ENCODE data around the gene NKPD1.

Gene NKPD1

DNA sequence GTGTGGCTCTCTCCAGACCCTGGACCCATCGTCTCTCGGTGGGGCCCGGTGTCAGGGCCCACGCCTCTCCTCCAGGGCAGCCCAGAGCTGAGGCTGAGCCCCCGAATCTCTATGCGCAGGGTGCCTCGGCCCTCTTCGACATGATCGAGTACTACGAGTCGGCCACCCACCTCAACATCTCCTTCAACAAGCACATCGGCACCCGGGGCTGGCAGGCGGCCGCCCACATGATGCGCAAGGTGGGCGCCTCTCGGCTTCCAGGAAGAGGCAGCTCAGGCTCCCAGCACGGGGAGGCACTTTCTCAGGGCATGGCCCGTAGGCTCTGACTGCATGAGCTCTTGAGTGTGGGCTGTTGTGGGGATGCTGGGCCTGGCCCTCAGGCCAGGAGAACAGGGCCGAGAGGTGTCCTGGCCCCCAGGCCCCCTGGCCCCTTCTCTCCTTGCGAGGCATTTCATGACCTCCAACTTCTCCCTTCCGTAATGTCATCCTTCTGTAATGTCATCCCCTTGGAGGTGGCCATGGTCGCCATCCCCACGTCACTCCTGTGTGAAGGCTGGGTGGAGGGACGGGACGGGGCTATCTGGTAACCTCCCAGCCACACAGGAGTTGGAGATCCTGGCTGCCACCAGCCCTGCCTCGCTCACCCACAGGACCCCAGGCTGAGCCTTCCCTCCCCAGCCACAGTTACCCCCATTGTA is 19.4 kb downstream of the NKPD1 start:
- DNase-seq (ENCODE audit: low spot score) (no peak), FAIRE-seq (no peak)

DNA sequence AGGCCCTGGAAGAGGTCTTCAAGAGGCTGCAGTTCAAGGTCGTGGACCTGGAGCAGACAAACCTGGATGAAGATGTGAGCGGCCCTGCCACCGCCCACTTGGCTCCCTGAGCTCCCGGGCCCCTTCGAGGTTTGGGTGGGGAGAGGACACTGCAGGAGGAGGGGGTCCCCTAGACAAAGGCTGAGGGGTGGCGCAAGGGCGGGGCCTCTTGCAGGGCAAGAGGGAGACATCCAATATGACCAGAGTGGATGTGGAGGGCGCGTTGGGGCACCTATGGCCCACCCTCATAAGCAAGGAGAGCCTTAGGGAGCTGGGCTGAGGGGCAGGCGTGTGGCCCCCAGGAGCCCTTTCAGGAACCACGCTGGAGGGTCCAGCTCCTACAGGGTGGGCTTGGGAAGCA is 20.2 kb downstream of the NKPD1 start:
- FAIRE-seq: no peak
- DNase-seq (ENCODE audit: low spot score): no peak

DNA sequence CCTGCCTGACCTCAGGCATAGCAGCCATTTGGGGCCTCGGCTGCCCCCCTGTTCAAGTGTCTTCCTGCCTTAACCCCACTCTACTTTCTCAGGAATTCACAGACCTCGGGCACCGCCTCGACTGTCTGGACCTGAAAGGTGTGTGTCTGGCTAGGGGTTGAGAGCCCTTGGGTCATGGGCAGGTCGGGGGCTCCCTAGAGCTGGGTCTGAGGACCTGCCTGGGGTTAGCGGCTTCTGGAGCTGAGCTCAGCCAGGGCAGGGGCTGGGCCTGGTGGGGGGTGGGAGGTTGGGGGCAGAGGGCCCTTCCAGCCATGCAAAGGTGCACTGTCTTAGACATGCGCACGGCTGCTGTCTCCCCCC is 20.7 kb downstream of the NKPD1 start:
- FAIRE-seq (no peak), DNase-seq (ENCODE audit: low spot score) (no peak)

DNA sequence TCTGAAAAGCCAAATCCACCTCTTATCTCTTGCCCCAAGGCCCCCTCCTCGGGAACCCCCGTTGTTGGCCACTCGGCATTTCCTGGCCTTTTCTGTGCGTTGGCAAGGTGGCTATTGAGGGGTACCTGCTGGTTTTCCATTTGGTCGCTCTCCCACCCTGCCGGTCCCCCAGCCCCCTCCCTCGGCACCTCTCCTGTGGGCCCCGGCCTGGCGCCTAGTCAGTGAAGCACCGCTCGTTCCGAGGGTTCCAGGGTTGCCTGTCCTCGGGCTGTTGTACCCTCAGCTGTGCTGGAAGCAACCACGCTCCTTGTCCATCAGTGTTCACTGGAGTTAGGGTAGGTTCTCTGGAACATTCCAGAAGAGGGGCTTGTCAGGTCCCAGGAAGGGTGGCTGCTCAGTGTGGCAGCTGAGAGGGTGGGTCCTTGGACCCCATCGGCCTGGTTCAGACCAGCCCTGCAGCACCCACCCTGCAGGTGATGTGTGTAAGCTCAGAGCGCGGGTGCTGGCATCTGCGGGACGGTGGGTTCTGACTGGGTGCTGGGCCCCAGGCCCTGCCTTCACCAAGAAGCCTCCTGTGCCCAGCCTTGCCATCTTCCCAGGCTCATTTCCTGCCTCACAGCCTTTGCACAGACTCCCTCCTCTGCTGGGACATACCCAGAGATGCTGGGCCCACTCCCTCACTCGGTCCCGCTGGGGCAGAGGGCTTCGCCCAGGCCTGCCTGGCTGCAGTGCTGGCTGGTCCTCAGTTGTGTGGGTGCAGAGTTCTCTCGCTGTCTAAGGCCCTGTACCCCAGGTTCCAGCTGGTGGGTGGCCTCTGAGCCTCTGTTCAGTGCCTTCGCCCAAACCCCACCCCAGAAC is 21.3 kb downstream of the NKPD1 start:
- FAIRE-seq (no peak), DNase-seq (ENCODE audit: low spot score) (no peak)

DNA sequence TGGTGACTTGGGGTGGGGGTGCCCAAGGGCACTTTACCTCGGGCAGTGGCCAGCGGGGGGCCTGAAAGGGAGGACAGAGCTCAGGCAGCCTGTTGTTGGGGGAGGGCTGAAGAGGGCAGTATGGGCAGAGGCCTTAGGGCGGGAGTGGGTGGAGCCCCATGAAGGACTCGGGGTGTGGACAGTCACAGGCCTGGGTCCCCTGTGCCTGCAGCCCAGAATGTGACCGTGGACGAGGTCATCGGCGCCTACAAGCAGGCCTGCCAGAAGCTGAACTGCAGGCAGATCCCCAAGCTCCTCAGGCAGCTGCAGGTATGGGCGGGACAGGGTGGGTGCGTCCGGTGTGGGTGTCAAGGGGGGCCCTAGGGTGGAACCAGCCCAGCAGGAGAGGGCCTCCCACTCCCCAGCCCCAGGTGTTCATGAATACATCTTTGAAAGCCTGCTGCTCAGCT is 22.5 kb downstream of the NKPD1 start:
- DNase-seq (ENCODE audit: low spot score) (no peak), FAIRE-seq (no peak)

DNA sequence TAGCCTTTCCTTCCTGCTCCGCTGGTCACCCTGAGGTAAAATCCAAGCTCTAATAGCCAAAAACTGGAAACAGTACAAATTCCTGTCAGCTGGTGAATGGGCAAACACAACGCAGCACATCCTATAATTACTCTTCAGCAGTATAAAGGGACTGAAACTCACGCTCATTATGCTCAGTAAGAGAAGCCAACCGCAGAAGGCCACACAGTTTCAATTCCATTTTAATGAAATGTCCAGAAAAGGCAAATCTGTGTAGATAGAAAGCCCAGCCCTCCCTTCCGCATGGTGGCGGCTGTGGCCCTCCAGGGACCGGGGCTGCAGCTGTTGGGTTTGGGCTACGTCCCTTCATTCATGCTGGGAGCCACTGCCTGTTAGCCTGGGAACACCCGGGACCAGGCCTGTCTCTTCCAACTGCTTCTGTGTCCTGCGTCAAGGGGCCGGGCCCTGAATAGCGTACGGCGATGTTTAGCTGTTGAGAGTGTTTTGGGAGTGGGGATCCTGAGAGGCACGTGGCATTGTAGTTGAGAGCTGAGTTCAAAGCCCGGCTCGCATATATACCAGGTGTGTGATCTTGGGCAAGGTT is 23.5 kb downstream of the NKPD1 start:
- FAIRE-seq (no peak), DNase-seq (ENCODE audit: low spot score) (no peak)

DNA sequence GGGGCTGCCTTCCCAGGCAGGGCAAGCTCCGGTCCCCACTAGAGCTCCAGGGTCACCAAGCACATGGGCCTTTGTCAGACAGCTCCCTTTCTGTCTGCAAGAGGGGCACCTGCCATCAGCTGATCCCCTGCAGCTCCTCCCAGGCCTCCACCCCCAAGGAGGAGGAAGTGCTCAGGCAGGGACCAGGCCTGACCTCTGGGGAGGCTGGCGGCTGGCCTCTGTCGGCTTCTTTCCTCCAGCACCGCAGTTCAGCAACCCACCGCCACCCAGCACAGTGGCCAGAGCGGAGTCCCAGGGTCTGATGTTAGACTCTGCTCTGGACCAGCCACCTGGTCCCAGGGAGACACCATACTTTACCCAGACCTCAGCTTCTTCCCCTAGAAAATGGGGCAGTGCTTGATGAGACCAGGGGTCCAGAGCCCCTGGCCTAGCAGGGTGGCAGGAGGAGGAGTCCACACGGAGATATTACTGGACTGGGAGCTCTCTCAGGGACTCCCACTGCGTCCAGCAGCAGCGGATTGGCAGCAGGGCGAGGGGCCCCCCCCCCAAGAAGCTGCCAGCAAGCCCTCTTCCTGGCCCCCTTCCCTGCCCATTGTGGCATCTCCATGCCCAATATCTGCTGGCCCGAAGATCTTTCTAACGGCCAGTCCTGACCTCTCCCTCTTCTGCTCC is 24.1 kb downstream of the NKPD1 start:
- no peak for FAIRE-seq

DNA sequence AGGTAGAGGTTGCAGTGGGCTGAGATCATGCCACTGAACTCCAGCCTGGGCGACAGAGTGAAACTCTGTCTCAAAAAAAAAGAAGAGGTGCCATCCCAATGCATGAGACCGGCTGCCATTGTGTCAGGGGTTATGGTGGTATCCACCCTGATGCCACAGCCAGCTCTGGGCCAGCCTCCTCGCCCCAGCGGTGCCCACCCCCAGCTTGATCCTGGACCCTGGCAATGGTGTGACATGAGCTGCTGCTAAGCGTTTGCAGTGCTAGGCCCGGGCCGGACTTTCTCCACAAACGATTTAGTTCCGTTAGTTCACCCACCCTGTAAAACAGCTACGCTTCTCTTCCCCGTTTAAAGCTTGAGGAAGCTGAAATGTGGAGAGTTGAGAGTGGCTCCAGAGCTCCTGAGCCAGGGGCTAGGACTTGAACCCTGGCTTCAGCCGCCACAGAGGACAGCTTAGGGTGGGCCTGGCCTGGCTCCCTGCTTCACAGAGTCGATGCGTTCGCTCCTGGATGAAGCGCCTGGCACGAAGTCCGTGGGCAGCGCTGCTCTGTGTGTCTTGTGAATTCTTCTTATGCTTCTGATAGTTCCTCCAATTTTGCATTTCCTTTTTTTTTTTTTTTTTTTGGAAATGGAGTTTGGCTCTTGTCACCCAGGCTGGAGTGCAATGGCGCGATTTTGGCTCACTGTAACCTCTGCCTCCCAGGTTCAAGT is 25.5 kb downstream of the NKPD1 start:
- FAIRE-seq (no peak), DNase-seq (ENCODE audit: low spot score) (no peak)

More for the DNA sequence above, 24.1 kb downstream of the NKPD1 start:
- DNase-seq (ENCODE audit: low spot score): no peak

DNA sequence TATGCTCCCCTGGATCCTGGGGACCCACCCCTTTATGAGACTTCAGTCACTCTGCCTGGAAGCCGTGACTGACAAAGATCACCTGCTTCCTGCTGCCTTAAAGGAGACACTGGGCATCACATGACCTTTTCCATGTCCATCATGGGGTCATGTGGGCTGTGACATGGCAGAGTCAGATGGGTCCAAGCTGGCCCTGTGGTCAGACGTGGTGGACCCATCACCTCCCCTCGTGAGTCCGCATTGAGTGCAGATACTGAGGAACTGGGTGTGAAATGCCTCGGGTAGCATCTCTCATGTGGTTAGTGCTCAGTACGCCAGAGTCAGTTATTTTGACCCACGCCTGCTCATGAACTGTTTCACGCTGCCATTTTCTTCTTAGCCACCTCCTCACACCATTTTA is 27.1 kb downstream of the NKPD1 start:
- FAIRE-seq (no peak), DNase-seq (ENCODE audit: low spot score) (no peak)

DNA sequence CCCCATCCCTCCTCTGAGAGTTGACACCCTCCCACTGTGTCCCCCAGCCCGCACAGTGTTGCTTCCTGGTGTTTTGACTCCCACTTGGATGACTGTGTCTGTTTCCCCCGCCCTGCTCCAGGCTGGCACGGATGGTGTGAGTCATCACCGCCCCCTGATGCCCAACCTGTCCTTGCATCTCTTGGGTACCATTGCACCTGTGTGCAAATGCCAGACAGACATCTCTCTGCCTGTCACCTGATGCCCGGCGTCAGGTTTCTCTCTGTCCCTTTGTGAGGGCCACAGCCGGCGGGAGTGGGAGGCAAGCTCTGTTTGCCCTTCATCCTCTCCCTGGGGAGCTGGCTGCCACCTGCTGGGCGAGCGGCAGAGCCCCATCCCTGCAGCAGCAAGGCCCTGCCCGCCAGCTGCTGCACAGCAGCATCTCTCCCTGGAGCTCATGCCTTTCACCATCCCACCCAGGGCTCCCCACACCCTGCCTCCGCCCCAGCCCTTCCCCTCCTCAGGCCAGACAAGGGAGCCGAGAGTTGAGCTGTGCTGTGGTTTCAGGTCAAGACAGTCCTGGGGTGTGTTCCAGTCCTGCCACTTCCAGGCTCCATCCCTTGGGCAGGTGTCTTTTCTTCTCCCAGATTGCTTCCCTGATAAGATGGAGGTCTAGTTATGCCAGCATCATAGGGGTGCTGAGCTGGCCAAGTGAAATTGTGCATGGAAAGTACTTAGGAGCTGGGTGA is 29.7 kb downstream of the NKPD1 start:
- FAIRE-seq: no peak
- DNase-seq (ENCODE audit: low spot score): no peak

DNA sequence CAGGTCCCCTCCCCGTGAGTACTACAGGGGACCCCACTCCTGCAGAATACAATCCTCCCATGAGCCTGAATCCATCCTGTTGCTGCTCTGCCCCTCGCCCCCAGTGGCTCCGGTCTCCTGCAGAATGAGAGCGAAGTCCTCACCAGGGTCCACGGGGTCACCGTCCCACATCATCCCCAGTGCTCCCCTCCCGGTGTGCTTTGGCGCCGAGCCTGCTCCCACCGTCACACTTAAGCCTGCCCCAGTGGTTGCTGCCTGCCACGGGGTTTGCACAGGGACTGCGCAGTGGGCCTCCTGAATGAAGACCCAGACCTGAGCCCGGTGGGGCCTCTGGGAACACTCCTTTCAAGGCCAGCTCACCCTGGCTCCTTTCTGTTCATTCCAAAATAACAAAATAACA is 30.5 kb downstream of the NKPD1 start:
- no peak for FAIRE-seq
- no peak for DNase-seq (ENCODE audit: low spot score)

DNA sequence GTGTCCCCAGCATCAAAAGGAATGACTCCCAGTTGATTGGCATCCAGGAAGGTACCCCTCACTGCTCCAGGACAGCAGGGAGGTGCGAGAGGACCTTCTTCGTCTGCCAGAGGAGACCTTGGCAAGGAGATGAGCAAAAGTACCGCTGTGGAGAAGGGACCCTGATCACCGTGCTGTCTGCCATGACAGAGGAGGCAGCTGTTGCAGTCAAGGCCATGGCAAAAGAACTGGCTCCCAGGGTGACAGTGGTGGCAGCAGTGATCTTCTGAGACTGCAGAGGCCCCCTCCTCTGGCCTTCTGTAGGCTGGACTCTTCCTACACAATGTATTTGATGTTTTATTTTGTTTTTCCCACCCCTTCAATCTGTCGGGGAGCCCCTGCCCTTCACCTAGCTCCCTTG is 32.0 kb downstream of the NKPD1 start:
- no peak for FAIRE-seq

DNA sequence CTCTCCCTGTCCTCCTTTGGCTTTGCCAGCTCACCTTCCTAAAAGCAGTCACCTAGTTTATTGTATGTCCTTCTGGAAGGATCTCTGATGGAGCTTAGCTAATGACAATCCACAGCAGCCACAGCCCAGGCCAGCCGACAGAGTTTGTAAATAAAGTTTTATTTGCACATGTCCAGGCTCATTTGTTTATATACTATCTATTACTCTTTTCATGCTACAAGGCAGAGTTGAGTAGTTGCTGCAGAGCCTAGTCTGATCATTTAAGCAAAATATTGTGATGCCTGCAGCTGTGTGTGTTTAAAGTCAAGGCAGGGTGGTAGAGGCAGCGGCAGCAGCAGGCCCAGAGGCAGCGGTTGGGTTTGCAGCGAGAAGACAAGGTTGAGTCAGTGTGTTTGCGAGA is 32.6 kb downstream of the NKPD1 start:
- no peak for FAIRE-seq
- DNase-seq (ENCODE audit: low spot score): no peak

More for the DNA sequence above, 32.0 kb downstream of the NKPD1 start:
- DNase-seq (ENCODE audit: low spot score): no peak

DNA sequence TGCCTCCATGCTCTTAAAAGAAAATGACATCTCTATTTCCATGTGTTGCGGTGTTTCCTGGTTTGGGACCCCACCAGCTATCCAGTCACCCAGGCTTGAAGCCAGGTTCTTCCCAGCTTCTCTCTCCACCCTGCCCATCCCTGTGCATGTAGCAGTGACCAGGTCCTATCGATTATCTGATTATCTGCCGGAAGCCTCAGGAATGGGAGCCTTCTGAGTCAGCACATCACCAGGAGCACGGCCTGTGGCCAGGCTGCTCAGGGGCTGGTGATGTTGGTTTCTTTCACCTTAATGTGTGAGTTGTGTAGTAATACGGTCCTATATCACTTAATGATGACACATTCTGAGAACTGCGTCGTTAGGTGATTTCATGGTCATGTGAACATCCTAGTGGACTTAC is 34.1 kb downstream of the NKPD1 start:
- DNase-seq (ENCODE audit: low spot score) (no peak), FAIRE-seq (no peak)

DNA sequence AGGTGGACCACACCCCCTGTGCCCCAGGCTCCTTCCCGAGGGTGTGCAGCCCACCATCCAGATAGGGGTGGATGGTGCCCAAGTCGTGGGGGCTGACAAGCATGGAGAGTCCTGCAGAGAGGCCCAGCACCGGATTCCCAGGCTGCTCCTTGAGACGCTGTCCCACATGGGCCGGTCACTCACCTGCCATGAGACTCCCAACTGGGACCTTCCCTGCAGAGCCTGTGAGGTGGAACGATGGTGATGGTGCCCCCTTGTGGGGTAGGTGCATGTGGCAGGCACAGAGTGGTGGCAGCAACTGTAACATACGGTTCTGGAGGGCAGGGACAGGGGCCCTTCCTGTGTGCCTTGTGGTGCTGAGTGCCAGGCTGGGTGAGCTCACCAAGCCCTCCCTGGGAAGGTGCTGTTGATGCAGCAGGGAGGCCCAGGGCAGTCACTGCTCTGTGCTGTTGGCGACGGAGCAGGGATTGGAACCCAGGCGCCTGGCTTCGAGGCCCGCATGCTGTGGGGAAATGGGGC is 34.7 kb downstream of the NKPD1 start:
- no peak for FAIRE-seq
- peak; percentile 53 for DNase-seq (ENCODE audit: low spot score)

DNA sequence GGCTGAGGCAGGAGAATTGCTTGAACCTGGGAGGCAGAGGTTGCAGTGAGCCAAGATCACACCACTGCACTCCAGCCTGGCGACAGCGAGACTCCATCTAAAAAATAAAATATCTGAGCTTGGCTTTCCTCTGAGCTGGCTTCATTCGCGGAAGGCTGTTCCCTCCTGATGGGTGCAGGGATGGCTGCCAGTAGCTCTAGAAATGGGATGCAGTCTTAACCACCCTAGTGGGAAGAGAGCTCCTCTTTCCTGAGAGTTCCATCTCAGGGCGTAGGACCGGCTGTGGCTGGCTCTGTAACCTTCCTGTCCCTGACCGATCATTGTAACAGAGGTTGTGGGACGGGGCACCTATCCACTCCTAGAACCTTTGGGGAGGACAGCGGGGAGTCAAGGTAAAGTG is 35.4 kb downstream of the NKPD1 start:
- no peak for FAIRE-seq
- no peak for DNase-seq (ENCODE audit: low spot score)

DNA sequence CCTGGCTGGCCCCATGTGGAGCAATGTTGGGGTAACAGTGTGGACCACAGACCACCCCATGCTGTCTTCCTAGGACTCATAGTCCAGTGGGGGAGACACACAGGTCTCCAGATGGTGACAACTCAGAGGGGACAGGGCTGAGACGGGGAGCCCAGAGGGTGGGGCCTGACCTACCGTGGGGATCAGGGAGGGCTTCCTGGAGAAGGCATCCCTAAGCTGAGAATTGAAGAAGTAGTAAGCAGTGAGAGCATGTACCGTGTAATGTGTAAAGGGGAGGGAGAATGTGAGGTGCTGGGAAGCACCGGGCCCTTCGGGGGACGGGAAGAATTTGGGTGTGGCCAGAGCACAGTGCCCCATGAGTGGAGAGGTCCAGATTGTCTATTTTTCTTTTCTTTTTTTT is 36.8 kb downstream of the NKPD1 start:
- FAIRE-seq (no peak), DNase-seq (ENCODE audit: low spot score) (no peak)

DNA sequence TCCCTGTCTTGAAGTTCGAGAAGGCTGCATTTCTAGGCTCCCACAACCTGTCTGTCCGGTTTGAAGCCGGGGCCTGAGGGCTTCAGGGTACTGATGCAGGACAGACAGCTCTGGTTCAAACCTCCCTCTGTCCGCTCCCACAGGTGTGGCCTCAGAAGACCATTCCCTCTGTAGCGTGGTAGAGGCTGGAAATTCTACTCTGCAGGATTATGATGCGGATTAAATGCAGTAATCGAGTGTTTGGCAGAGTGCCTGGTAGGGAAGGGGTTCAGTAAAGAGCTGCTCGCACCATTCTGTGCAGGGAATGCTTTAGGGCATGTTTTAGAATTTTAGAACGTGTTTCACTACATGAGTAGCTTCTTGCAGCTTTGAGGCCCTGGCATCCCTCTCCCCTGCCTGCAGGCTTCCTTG is 37.3 kb downstream of the NKPD1 start:
- DNase-seq (ENCODE audit: low spot score) (no peak), FAIRE-seq (no peak)

DNA sequence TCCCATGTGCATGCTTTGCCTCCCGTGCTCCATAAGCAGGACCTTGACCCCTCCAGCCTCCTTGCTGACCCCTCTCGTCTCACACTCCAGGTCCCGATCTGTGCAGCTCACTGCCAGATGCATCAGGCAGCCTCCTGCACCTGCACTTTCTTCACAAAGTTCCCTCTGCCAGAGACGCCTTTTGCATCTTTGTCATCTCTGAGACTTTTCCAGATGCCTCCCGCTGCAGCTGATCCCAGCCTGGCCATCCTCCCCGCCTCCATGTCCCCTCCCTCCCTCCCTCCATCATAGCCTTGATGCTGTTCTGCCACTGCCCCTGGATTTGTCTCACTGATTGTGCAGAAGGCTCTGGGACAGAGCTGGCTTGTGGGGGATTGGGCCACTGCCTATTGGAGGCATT is 38.0 kb downstream of the NKPD1 start:
- DNase-seq (ENCODE audit: low spot score) (no peak), FAIRE-seq (no peak)

DNA sequence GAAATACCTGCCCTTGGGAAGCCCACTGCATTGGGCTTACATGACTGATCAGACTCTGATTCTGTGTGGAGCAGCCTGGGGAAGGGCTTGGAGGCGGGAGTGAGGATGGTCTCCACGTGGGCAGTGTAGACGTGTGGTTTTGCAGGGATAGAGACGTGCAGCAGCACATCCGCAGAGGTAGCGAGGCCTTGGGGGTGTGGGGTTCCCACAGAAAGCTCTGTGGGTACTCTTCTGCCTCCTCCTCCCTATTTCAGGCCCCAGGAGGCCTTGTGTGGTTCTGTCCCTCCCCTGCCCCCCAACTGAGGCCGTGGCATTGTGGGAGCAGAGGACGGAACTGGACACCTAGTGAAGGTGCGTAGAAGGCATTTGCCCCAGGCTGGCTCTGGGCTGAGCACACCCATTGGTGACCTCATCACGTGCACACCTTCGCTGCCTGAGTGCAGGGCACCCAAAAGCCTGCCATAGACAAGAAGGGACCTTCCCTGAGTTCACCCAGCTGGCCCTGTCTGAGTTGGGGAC is 38.9 kb downstream of the NKPD1 start:
- FAIRE-seq (no peak), DNase-seq (ENCODE audit: low spot score) (no peak)
